HepG2 (cell line): ENCODE data around the gene ARL3.

Experiments used
- CREB1 ChIP-seq, 2 experiments: fragments of 450-650 bp in 1 of 2; IDR thresholded peaks; 2 replicates each; pipeline ENCODE4 v1.6.1; 2016 to 2017; ENCODE audit warnings: control low read depth in 1 of 2, mild to moderate bottlenecking in 1 of 2, missing compliant biosample characterization in 1 of 2, missing genetic modification characterization in 1 of 2
- DRAP1 ChIP-seq: IDR thresholded peaks from 2 replicates; pipeline ENCODE4 v1.6.1; 2016; ENCODE audit warnings: missing genetic modification reagents, missing compliant biosample characterization
- ESRRA ChIP-seq: sonication (generic); formaldehyde crosslinking; IDR thresholded peaks from 2 replicates; pipeline ENCODE4 v1.5.1; 2020; ENCODE audit warnings: mild to moderate bottlenecking, low read depth, missing genetic modification reagents
- MLX ChIP-seq: IDR thresholded peaks from 2 replicates; pipeline ENCODE4 v1.6.1; 2016
- NCOA2 ChIP-seq: sonication (generic); formaldehyde crosslinking; IDR thresholded peaks from 2 replicates; pipeline ENCODE4 v1.8.0; 2022; ENCODE audit warnings: inconsistent platforms
- POLR2AphosphoS2 ChIP-seq: IDR thresholded peaks from 2 replicates; pipeline ENCODE4 v1.6.1; 2011; ENCODE audit warnings: low read depth, low read length, improper control_type of control experiment
- RFX5 ChIP-seq: IDR thresholded peaks from 2 replicates; pipeline ENCODE4 v1.6.1; 2011; ENCODE audit warnings: low read depth, low read length, improper control_type of control experiment
- ZNF17 ChIP-seq: sonication (generic); formaldehyde crosslinking; IDR thresholded peaks from 2 replicates; pipeline ENCODE4 v1.5.0; 2020; ENCODE audit warnings: mild to moderate bottlenecking, missing genetic modification reagents
- ZNF24 ChIP-seq: fragments of 450-650 bp; IDR thresholded peaks from 2 replicates; pipeline ENCODE4 v1.6.1; 2017; ENCODE audit warnings: antibody characterized with exemption, mild to moderate bottlenecking

DNA sequence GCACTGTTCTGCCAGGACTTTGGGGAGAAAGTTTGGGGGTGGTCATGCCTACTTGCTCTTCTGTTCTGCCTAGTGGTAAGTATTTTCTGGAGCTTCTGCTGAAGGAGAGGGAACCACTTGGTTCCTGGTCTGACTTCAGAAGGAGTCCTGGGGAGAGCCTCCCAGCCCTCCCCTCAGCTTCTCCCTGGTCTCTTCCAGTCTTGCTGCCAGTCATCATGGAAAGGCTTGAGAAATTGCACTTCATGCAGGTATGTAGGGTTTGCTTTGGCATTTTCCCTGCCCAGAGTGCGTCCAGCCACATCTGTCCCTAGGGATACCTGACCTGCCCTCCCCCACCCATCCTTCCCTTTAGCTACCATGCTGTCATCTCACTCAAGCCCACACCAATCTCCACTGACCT lies 18.5 kb upstream of the ARL3 start:
- no peak for TF ChIP-seq DRAP1
- no peak for TF ChIP-seq CREB1 (IDR thresholded peaks at IDR 0.05)
- TF ChIP-seq CREB1 (CRISPR knock-in tag; IDR thresholded peaks at IDR 0.05) = no peak
- TF ChIP-seq RFX5 = no peak
- TF ChIP-seq MLX = no peak
- TF ChIP-seq NCOA2 (CRISPR knock-in tag) = no peak
- TF ChIP-seq ZNF24 = no peak
- no peak for TF ChIP-seq ZNF17 (CRISPR knock-in tag)
- TF ChIP-seq POLR2AphosphoS2 = no peak
- no peak for TF ChIP-seq ESRRA (CRISPR knock-in tag)
